ENCODE results near the gene NUDT3.

Gene NUDT3

DNA sequence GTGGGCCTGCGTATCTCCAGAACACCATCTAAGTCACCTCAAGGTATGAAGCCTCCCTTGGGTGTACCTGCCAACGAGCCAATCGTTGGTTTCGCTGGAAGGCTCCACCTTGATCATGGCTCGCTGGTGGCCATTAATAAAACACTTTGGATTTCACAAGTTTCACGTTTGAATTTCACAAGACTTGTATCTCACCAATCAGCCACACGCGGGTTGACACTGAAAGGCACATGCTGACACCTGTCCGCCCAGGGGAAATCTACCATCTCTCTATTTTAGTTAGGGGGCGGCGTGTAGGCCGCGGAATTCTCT is 156.4 kb downstream of the NUDT3 start:
- no peak for DNase-seq

- no peak for DNase-seq
Measured at GRCh38 chr6:34235307-34236130, 156.9 kb downstream of the NUDT3 start.

DNA sequence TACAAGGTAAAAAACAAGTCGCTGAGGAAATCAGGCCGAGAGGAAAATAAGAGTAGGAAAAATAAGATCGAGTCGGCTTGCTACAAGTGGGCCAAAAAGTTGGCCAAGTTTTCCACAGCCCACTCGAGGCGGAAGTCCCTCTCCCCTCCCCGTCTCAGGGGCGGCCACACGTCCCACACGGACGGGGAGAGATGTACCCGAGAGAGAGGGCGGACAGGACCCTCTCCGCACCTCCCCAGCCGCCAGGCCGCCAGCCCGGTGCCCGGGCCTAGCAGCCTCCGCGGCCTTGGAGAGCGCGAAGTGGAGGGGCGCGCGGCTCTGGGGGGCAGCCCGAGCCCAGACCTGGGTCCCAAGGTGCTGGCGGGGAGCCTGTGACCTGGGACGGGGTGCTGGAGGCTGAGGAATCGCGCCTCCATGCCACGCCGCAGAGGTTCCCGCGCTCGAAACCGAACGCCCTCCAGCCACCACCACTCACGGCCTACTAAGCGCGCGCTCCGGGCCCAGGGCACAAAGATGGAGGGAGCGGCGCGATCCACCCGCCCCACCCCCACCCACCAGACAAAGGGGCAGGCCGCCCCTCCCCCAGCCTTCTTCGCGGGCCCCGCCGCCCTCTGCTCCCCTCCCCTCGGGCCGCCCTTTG is 157.7 kb downstream of the NUDT3 start:
- DNase-seq = no peak

GRCh38 chr6:34233867-34234266 is 158.6 kb downstream of the NUDT3 start:
- DNase-seq = no peak

- DNase-seq = no peak
Measured at GRCh38 chr6:34232901-34233300, 159.6 kb downstream of the NUDT3 start.

DNA sequence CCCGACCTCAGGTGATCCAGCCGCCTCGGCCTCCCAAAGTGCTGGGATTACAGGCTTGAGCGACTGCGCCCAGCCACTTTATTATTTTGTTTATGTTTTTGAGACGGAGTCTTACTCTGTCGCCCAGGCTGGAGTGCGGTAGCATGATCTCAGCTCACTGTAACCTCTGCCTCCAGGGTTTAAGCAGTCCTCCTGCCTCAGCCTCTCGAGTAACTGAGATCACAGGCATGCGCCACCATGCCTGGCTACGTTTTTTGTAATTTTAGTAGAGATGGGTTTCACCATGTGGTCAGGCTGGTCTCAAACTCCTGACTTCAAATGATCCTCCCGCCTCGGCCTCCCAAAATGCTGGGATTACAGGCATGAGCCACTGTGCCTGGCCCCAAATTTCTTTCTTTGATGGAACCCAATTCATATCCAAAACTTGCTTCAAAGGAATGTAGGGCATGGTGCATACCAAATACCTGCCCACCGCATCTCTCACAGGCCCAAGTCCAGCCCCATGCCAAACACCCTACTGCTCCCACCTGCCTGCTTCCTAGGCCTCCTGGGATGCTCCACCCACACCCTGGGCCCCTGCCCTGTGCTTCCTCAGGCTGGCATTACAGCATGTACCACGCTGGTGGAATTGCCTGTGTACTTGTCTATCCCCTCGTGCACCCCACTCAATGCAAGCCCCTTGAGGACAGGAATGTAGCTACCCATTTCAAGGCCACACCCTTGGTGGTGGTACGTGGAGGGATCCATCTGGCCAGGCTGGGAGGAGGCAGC is 160.7 kb downstream of the NUDT3 start:
- DNase-seq = no peak

GRCh38 chr6:34230653-34231371 is 161.7 kb downstream of the NUDT3 start:
- DNase-seq = no peak

GRCh38 chr6:34229877-34230276 is 162.6 kb downstream of the NUDT3 start:
- DNase-seq = no peak
